Neutrophil (primary cell): ENCODE results near the gene CHRNB2.
A peak's percentile ranks its signal among the peaks of the same experiment; 100 is the strongest.

ENCODE experiments used
- H3K27ac ChIP-seq: fragments of 200-600 bp; sonication (generic); 2 replicates; pipeline ENCODE4 v1.5.1; 2016; ENCODE audit warnings: mild to moderate bottlenecking, moderate library complexity
- H3K27me3 ChIP-seq: fragments of 200-600 bp; sonication (generic); 2 replicates; pipeline ENCODE4 v1.6.0; 2016; ENCODE audit warnings: mild to moderate bottlenecking
- H3K36me3 ChIP-seq: fragments of 200-600 bp; sonication (generic); 2 replicates; pipeline ENCODE4 v1.5.1; 2017
- H3K4me1 ChIP-seq, 2 experiments: fragments of 200-600 bp in 1 of 2; sonication (generic) in 1 of 2; 1 replicate in 1 of 2; 2 replicates in 1 of 2; pipeline versions ENCODE4 v1.5.1 to v1.6.1; 2013 to 2016; ENCODE audit warnings: low read depth in 1 of 2, low read length in 1 of 2, mild to moderate bottlenecking in 1 of 2, moderate library complexity in 1 of 2; ENCODE audit not compliant: control insufficient read depth in 1 of 2, insufficient read depth in 1 of 2
- H3K4me3 ChIP-seq, 2 experiments: fragments of 200-600 bp in 1 of 2; sonication (generic) in 1 of 2; 1 replicate in 1 of 2; 2 replicates in 1 of 2; pipeline ENCODE4 v1.5.1; 2013 to 2016; ENCODE audit warnings: low read depth in 1 of 2, low read length in 1 of 2, mild to moderate bottlenecking in 1 of 2, moderate library complexity in 1 of 2
- H3K9me3 ChIP-seq: fragments of 200-600 bp; sonication (generic); 2 replicates; pipeline ENCODE4 v1.5.1; 2016
- CTCF ChIP-seq: fragments of 200-600 bp; sonication (generic); IDR thresholded peaks from 2 replicates; pipeline ENCODE4 v1.5.1; 2016; ENCODE audit warnings: antibody characterized with exemption

The CHRNB2 gene

GRCh38 chr1:154558720-154559465 is 8.7 kb upstream of the CHRNB2 start:
- Histone ChIP-seq H3K9me3 (no peaks in the 10 kb centered on the region), H3K27me3 (no peaks in the 10 kb centered on the region), H3K27ac (peak overlapping the region; percentile 97), H3K4me3 (peak overlapping the region; percentile 72 to 87), H3K4me1 (peaks cover 30 to 31% of the 10 kb centered on the region in 2 experiments), H3K36me3 (peaks cover 23% of the 10 kb centered on the region)
- TF ChIP-seq CTCF = no peak

GRCh38 chr1:154559466-154560044 is 8.0 kb upstream of the CHRNB2 start:
- peaks cover 17% of the 10 kb centered on the region for H3K36me3 ChIP-seq
- TF ChIP-seq CTCF = peak; percentile 96
- peaks cover 30 to 31% of the 10 kb centered on the region in 2 experiments for H3K4me1 ChIP-seq
- peak overlapping the region; percentile 97 for H3K27ac ChIP-seq
- H3K9me3 ChIP-seq = no peaks in the 10 kb centered on the region
- peaks cover 4% of the 10 kb centered on the region for H3K27me3 ChIP-seq
- H3K4me3 ChIP-seq = peak overlapping the region; percentile 72 to 87

- Histone ChIP-seq H3K9me3 (no peaks in the 10 kb centered on the region), H3K4me3 (no peak overlapping the region), H3K4me1 (peaks cover 0 to 6% of the 10 kb centered on the region in 2 experiments), H3K27me3 (peaks cover 68% of the 10 kb centered on the region), H3K36me3 (no peaks in the 10 kb centered on the region), H3K27ac (no peak overlapping the region)
- no peak for TF ChIP-seq CTCF
Measured at GRCh38 chr1:154565876-154566275, 1.7 kb upstream of the CHRNB2 start.

- H3K9me3 ChIP-seq = no peaks in the 10 kb centered on the region
- H3K27me3 ChIP-seq = peaks cover 70% of the 10 kb centered on the region
- peak overlapping the region in 1 of 2 experiments; percentile 7 for H3K4me3 ChIP-seq
- peaks cover 0 to 6% of the 10 kb centered on the region in 2 experiments for H3K4me1 ChIP-seq
- no peak overlapping the region for H3K27ac ChIP-seq
- no peak for TF ChIP-seq CTCF
- H3K36me3 ChIP-seq = no peaks in the 10 kb centered on the region
Measured at GRCh38 chr1:154568157-154568815, 708 bp downstream of the CHRNB2 start.

- no peak overlapping the region for H3K4me3 ChIP-seq
- peaks cover 0 to 6% of the 10 kb centered on the region in 2 experiments for H3K4me1 ChIP-seq
- TF ChIP-seq CTCF = no peak
- no peaks in the 10 kb centered on the region for H3K9me3 ChIP-seq
- H3K36me3 ChIP-seq = peaks cover 6% of the 10 kb centered on the region
- peaks cover 62% of the 10 kb centered on the region for H3K27me3 ChIP-seq
- H3K27ac ChIP-seq = no peak overlapping the region
Measured at GRCh38 chr1:154571244-154571963, 3.8 kb downstream of the CHRNB2 start.
